Parathyroid adenoma (tissue), 2 donors: ENCODE measurements around the gene RGS17.

Source experiments
- H2AFZ ChIP-seq: fragments of 300-600 bp; sonication (generic); one replicate; pipeline ENCODE4 v1.7.0; 2017; ENCODE audit warnings: antibody characterized with exemption, mild to moderate bottlenecking
- H3K27ac ChIP-seq: fragments of 300-600 bp; sonication (generic); one replicate; pipeline ENCODE4 v1.7.0; 2017
- H3K27me3 ChIP-seq: fragments of 300-600 bp; sonication (generic); one replicate; pipeline ENCODE4 v1.7.0; 2017; ENCODE audit warnings: low read length; ENCODE audit not compliant: control insufficient read depth, insufficient read depth
- H3K36me3 ChIP-seq: fragments of 300-600 bp; sonication (generic); one replicate; pipeline ENCODE4 v1.7.0; 2017; ENCODE audit warnings: low read length; ENCODE audit not compliant: control insufficient read depth, insufficient read depth
- H3K4me1 ChIP-seq: fragments of 300-600 bp; sonication (generic); one replicate; pipeline ENCODE4 v1.7.0; 2017; ENCODE audit warnings: control low read depth
- H3K4me2 ChIP-seq: fragments of 300-600 bp; sonication (generic); one replicate; pipeline ENCODE4 v1.7.0; 2017; ENCODE audit warnings: low read length
- H3K4me3 ChIP-seq: fragments of 300-600 bp; sonication (generic); one replicate; pipeline ENCODE4 v1.7.0; 2017; ENCODE audit warnings: low read depth, low read length
- H3K79me2 ChIP-seq: fragments of 300-600 bp; sonication (generic); one replicate; pipeline ENCODE4 v1.7.0; 2017; ENCODE audit warnings: control low read depth
- H3K9ac ChIP-seq: fragments of 300-600 bp; sonication (generic); one replicate; pipeline ENCODE4 v1.7.0; 2017; ENCODE audit warnings: mild to moderate bottlenecking
- H3K9me3 ChIP-seq: fragments of 300-600 bp; sonication (generic); one replicate; pipeline ENCODE4 v1.7.0; 2017; ENCODE audit warnings: low read length; ENCODE audit not compliant: control insufficient read depth
- CTCF ChIP-seq: fragments of 300-600 bp; sonication (generic); IDR thresholded peaks from one replicate; pipeline ENCODE4 v1.7.0; 2017; ENCODE audit warnings: antibody characterized with exemption, mild to moderate bottlenecking
- donor health status: primary hyperparathyroidism.

RGS17 gene

GRCh38 chr6:152984513-152984872 is 146.6 kb downstream of the RGS17 start:
- H3K9ac ChIP-seq = no peak overlapping the region
- peaks cover 18% of the 10 kb centered on the region for H3K79me2 ChIP-seq
- peak overlapping the region; percentile 87 for H3K27ac ChIP-seq
- H3K4me2 ChIP-seq = peak overlapping the region; percentile 97
- peak overlapping the region; percentile 87 for H2AFZ ChIP-seq
- H3K4me3 ChIP-seq = peak overlapping the region; percentile 91
- H3K27me3 ChIP-seq = no peaks in the 10 kb centered on the region
- H3K9me3 ChIP-seq = no peaks in the 10 kb centered on the region
- no peak for TF ChIP-seq CTCF
- H3K36me3 ChIP-seq = no peaks in the 10 kb centered on the region
- peaks cover 13% of the 10 kb centered on the region for H3K4me1 ChIP-seq

- no peak for TF ChIP-seq CTCF
- Histone ChIP-seq H3K9ac (no peak overlapping the region), H3K27me3 (no peaks in the 10 kb centered on the region), H2AFZ (peak overlapping the region; percentile 87), H3K4me1 (peaks cover 13% of the 10 kb centered on the region), H3K9me3 (no peaks in the 10 kb centered on the region), H3K27ac (peak overlapping the region; percentile 87), H3K36me3 (no peaks in the 10 kb centered on the region), H3K4me2 (peak overlapping the region; percentile 97), H3K79me2 (peaks cover 18% of the 10 kb centered on the region), H3K4me3 (peak overlapping the region; percentile 91)
Measured at GRCh38 chr6:152983637-152984512, 147.2 kb downstream of the RGS17 start.

- peaks cover 18% of the 10 kb centered on the region for H3K79me2 ChIP-seq
- no peaks in the 10 kb centered on the region for H3K27me3 ChIP-seq
- H3K9me3 ChIP-seq = no peaks in the 10 kb centered on the region
- H3K9ac ChIP-seq = no peak within 1 kb of the TSS
- H3K4me1 ChIP-seq = peaks cover 13% of the 10 kb centered on the region
- H2AFZ ChIP-seq = peak within 1 kb of the TSS; percentile 87
- TF ChIP-seq CTCF = no peak
- peak within 1 kb of the TSS; percentile 91 for H3K4me3 ChIP-seq
- H3K27ac ChIP-seq = peak within 1 kb of the TSS; percentile 87
- H3K4me2 ChIP-seq = peak within 1 kb of the TSS; percentile 97
- H3K36me3 ChIP-seq = no peaks in the 10 kb centered on the region
Measured at GRCh38 chr6:152982904-152983636, 148.0 kb downstream of the RGS17 start, which contains the start of gene FBXO5. TSS of gene FBXO5 (minus strand) at chr6:152983041. CDS start at chr6:152982959, 82 bp downstream.

GRCh38 chr6:152981989-152982903 is 148.8 kb downstream of the RGS17 start:
- Histone ChIP-seq H3K9ac (no peak overlapping the region), H3K4me3 (peak overlapping the region; percentile 91), H3K79me2 (peaks cover 25% of the 10 kb centered on the region), H3K27ac (no peak overlapping the region), H3K27me3 (no peaks in the 10 kb centered on the region), H3K4me2 (peak overlapping the region; percentile 84), H3K9me3 (no peaks in the 10 kb centered on the region), H3K4me1 (peaks cover 13% of the 10 kb centered on the region), H3K36me3 (no peaks in the 10 kb centered on the region), H2AFZ (no peak overlapping the region)
- TF ChIP-seq CTCF = no peak
